Measurements from ENCODE around the gene ARHGEF28.

ARHGEF28 gene

GRCh38 chr5:73647721-73648120, 21.7 kb downstream of the ARHGEF28 start:
- H3K4me1 ChIP-seq (ENCODE audit: insufficient read depth, insufficient read length): no peaks in the 10 kb centered on the region
- no peak overlapping the region for H3K4me3 ChIP-seq (ENCODE audit: insufficient read length, low read depth)
- no peaks in the 10 kb centered on the region for H3K27me3 ChIP-seq (ENCODE audit: insufficient read depth, insufficient read length)
- no peaks in the 10 kb centered on the region for H3K9me3 ChIP-seq (ENCODE audit: insufficient read depth, low read length)
- no peak overlapping the region for H3K9ac ChIP-seq (ENCODE audit: insufficient read length, low read depth)
- no peaks in the 10 kb centered on the region for H3K36me3 ChIP-seq (ENCODE audit: insufficient read depth, insufficient read length, low read length)
- no peak for DNase-seq (ENCODE audit: low read depth, low spot score)
- no peak for TF ChIP-seq SUZ12 (IDR thresholded peaks at IDR 0.05; ENCODE audit: extremely low read depth, insufficient read depth, insufficient read length)
- TF ChIP-seq ZNF274 (IDR thresholded peaks at IDR 0.05; ENCODE audit: low read depth, low read length): no peak

- Histone ChIP-seq H3K4me1 (ENCODE audit: insufficient read depth, insufficient read length) (no peaks in the 10 kb centered on the region), H3K27me3 (ENCODE audit: insufficient read depth, insufficient read length) (no peaks in the 10 kb centered on the region), H3K9me3 (ENCODE audit: insufficient read depth, low read length) (no peaks in the 10 kb centered on the region), H3K4me3 (ENCODE audit: insufficient read length, low read depth) (no peak overlapping the region), H3K9ac (ENCODE audit: insufficient read length, low read depth) (no peak overlapping the region), H3K36me3 (ENCODE audit: insufficient read depth, insufficient read length, low read length) (no peaks in the 10 kb centered on the region)
- no peak for DNase-seq (ENCODE audit: low read depth, low spot score)
- TF ChIP-seq ZNF274 (IDR thresholded peaks at IDR 0.05; ENCODE audit: low read depth, low read length) (no peak), YY1 (IDR thresholded peaks at IDR 0.05; ENCODE audit: insufficient read depth, insufficient read length) (no peak), SUZ12 (IDR thresholded peaks at IDR 0.05; ENCODE audit: extremely low read depth, insufficient read depth, insufficient read length) (no peak)
These were observed 22.5 kb downstream of the ARHGEF28 start for GRCh38 chr5:73648515-73648914.

GRCh38 chr5:73649926-73650325, 23.9 kb downstream of the ARHGEF28 start:
- no peak for DNase-seq (ENCODE audit: low read depth, low spot score)
- no peak overlapping the region for H3K4me3 ChIP-seq (ENCODE audit: insufficient read length, low read depth)
- no peaks in the 10 kb centered on the region for H3K36me3 ChIP-seq (ENCODE audit: insufficient read depth, insufficient read length, low read length)
- TF ChIP-seq YY1 (IDR thresholded peaks at IDR 0.05; ENCODE audit: insufficient read depth, insufficient read length): no peak
- TF ChIP-seq ZNF274 (IDR thresholded peaks at IDR 0.05; ENCODE audit: low read depth, low read length): no peak
- TF ChIP-seq SUZ12 (IDR thresholded peaks at IDR 0.05; ENCODE audit: extremely low read depth, insufficient read depth, insufficient read length): no peak
- 0 out of 2 replicates have a peak, but pooled peaks cover 6% of the 10 kb centered on the region for H3K9me3 ChIP-seq (ENCODE audit: insufficient read depth, low read length)
- no peaks in the 10 kb centered on the region for H3K4me1 ChIP-seq (ENCODE audit: insufficient read depth, insufficient read length)
- H3K27me3 ChIP-seq (ENCODE audit: insufficient read depth, insufficient read length): no peaks in the 10 kb centered on the region
- no peak overlapping the region for H3K9ac ChIP-seq (ENCODE audit: insufficient read length, low read depth)

- no peaks in the 10 kb centered on the region for H3K36me3 ChIP-seq (ENCODE audit: insufficient read depth, insufficient read length, low read length)
- H3K4me3 ChIP-seq (ENCODE audit: insufficient read length, low read depth): no peak overlapping the region
- 0 out of 2 replicates have a peak, but pooled peaks cover 6% of the 10 kb centered on the region for H3K9me3 ChIP-seq (ENCODE audit: insufficient read depth, low read length)
- TF ChIP-seq SUZ12 (IDR thresholded peaks at IDR 0.05; ENCODE audit: extremely low read depth, insufficient read depth, insufficient read length): no peak
- no peak for TF ChIP-seq ZNF274 (IDR thresholded peaks at IDR 0.05; ENCODE audit: low read depth, low read length)
- TF ChIP-seq YY1 (IDR thresholded peaks at IDR 0.05; ENCODE audit: insufficient read depth, insufficient read length): no peak
- H3K27me3 ChIP-seq (ENCODE audit: insufficient read depth, insufficient read length): no peaks in the 10 kb centered on the region
- no peaks in the 10 kb centered on the region for H3K4me1 ChIP-seq (ENCODE audit: insufficient read depth, insufficient read length)
- no peak overlapping the region for H3K9ac ChIP-seq (ENCODE audit: insufficient read length, low read depth)
- no peak for DNase-seq (ENCODE audit: low read depth, low spot score)
These were observed 26.4 kb downstream of the ARHGEF28 start for GRCh38 chr5:73652391-73652790.

- Histone ChIP-seq H3K9ac (ENCODE audit: insufficient read length, low read depth) (no peak overlapping the region), H3K4me3 (ENCODE audit: insufficient read length, low read depth) (no peak overlapping the region), H3K9me3 (ENCODE audit: insufficient read depth, low read length) (0 out of 2 replicates have a peak, but pooled peaks cover 6% of the 10 kb centered on the region), H3K4me1 (ENCODE audit: insufficient read depth, insufficient read length) (no peaks in the 10 kb centered on the region), H3K36me3 (ENCODE audit: insufficient read depth, insufficient read length, low read length) (no peaks in the 10 kb centered on the region), H3K27me3 (ENCODE audit: insufficient read depth, insufficient read length) (no peaks in the 10 kb centered on the region)
- no peak for TF ChIP-seq SUZ12 (IDR thresholded peaks at IDR 0.05; ENCODE audit: extremely low read depth, insufficient read depth, insufficient read length)
- no peak for TF ChIP-seq ZNF274 (IDR thresholded peaks at IDR 0.05; ENCODE audit: low read depth, low read length)
- no peak for TF ChIP-seq YY1 (IDR thresholded peaks at IDR 0.05; ENCODE audit: insufficient read depth, insufficient read length)
- DNase-seq (ENCODE audit: low read depth, low spot score): no peak
These were observed 28.3 kb downstream of the ARHGEF28 start for GRCh38 chr5:73654171-73654811.

- H3K9me3 ChIP-seq (ENCODE audit: insufficient read depth, low read length): 0 out of 2 replicates have a peak, but pooled peaks cover 6% of the 10 kb centered on the region
- no peaks in the 10 kb centered on the region for H3K27me3 ChIP-seq (ENCODE audit: insufficient read depth, insufficient read length)
- no peak overlapping the region for H3K4me3 ChIP-seq (ENCODE audit: insufficient read length, low read depth)
- no peak overlapping the region for H3K9ac ChIP-seq (ENCODE audit: insufficient read length, low read depth)
- H3K4me1 ChIP-seq (ENCODE audit: insufficient read depth, insufficient read length): no peaks in the 10 kb centered on the region
- DNase-seq (ENCODE audit: low read depth, low spot score): no peak
- TF ChIP-seq YY1 (IDR thresholded peaks at IDR 0.05; ENCODE audit: insufficient read depth, insufficient read length) (no peak), ZNF274 (IDR thresholded peaks at IDR 0.05; ENCODE audit: low read depth, low read length) (no peak), SUZ12 (IDR thresholded peaks at IDR 0.05; ENCODE audit: extremely low read depth, insufficient read depth, insufficient read length) (no peak)
- H3K36me3 ChIP-seq (ENCODE audit: insufficient read depth, insufficient read length, low read length): no peaks in the 10 kb centered on the region
These were observed 28.9 kb downstream of the ARHGEF28 start for GRCh38 chr5:73654819-73655318.

GRCh38 chr5:73655521-73656160, 29.6 kb downstream of the ARHGEF28 start:
- H3K4me3 ChIP-seq (ENCODE audit: insufficient read length, low read depth): no peak overlapping the region

More at GRCh38 chr5:73655521-73656160, 29.6 kb downstream of the ARHGEF28 start:
- H3K9ac ChIP-seq (ENCODE audit: insufficient read length, low read depth): no peak overlapping the region
- TF ChIP-seq YY1 (IDR thresholded peaks at IDR 0.05; ENCODE audit: insufficient read depth, insufficient read length) (no peak), SUZ12 (IDR thresholded peaks at IDR 0.05; ENCODE audit: extremely low read depth, insufficient read depth, insufficient read length) (no peak), ZNF274 (IDR thresholded peaks at IDR 0.05; ENCODE audit: low read depth, low read length) (no peak)
- no peaks in the 10 kb centered on the region for H3K4me1 ChIP-seq (ENCODE audit: insufficient read depth, insufficient read length)
- H3K9me3 ChIP-seq (ENCODE audit: insufficient read depth, low read length): 0 out of 2 replicates have a peak, but pooled peaks cover 6% of the 10 kb centered on the region
- no peak for DNase-seq (ENCODE audit: low read depth, low spot score)
- no peaks in the 10 kb centered on the region for H3K27me3 ChIP-seq (ENCODE audit: insufficient read depth, insufficient read length)
- no peaks in the 10 kb centered on the region for H3K36me3 ChIP-seq (ENCODE audit: insufficient read depth, insufficient read length, low read length)
